Naive thymus-derived CD8-positive, alpha-beta T cell (primary cell): ENCODE data around the gene CPSF4L. TPM values are rescaled to one million over a fixed set of nuclear protein-coding genes. Genes with fewer than 3 reads are reported as not detected.
A peak's percentile ranks its signal among the peaks of the same experiment; 100 is the strongest.

Experiments used
- ATAC-seq, 2 donors: fragments of 150-1000 bp; cut with Tn5 transposase in 1 of 2; sonication (Bioruptor Pico), chemical (Tn5 transposase) in 1 of 2; 1 replicate in 1 of 2; 2 replicates in 1 of 2; pipeline ENCODE4 v1.10.0; 2021; ENCODE audit warnings: mild to moderate bottlenecking in 2 of 2, moderate library complexity in 2 of 2
- POLR2A ChIA-PET: fragments of 350-600 bp; sonication (Branson Sonifier 250); formaldehyde crosslinking; loops from one replicate; lab custom pipeline; 2021; ENCODE audit warnings: antibody characterized with exemption; lab: Charles Lee
- DNase-seq, 10 donors: peaks; one replicate each; pipeline versions ENCODE4 v3.0.0 to v3.0.0-alpha.2; 2020 to 2022
- H3K27ac Mint-ChIP-seq, 10 donors: one replicate each; pipeline ENCODE4 v1.8.0; 2020 to 2022; ENCODE audit warnings: mild to moderate bottlenecking in 10 of 10, mixed read lengths in 10 of 10, moderate library complexity in 4 of 10, inconsistent platforms in 1 of 10
- H3K27me3 Mint-ChIP-seq, 5 donors: one replicate each; pipeline ENCODE4 v1.8.0; 2021 to 2022; ENCODE audit warnings: mixed read lengths in 5 of 5
- H3K36me3 Mint-ChIP-seq, 3 donors: one replicate each; pipeline ENCODE4 v1.8.0; 2020 to 2022; ENCODE audit warnings: mixed read lengths in 3 of 3, mild to moderate bottlenecking in 2 of 3, inconsistent platforms in 1 of 3
- H3K4me1 Mint-ChIP-seq, 4 donors: one replicate each; pipeline ENCODE4 v1.8.0; 2021 to 2022; ENCODE audit warnings: mixed read lengths in 4 of 4
- H3K4me3 Mint-ChIP-seq, 10 donors: one replicate each; pipeline ENCODE4 v1.8.0; 2020 to 2022; ENCODE audit warnings: mild to moderate bottlenecking in 10 of 10, mixed read lengths in 10 of 10, moderate library complexity in 6 of 10, inconsistent platforms in 1 of 10
- H3K9me3 Mint-ChIP-seq, 9 donors: one replicate each; pipeline ENCODE4 v1.8.0; 2020 to 2022; ENCODE audit warnings: mixed read lengths in 9 of 9, mild to moderate bottlenecking in 3 of 9, inconsistent platforms in 1 of 9, moderate library complexity in 1 of 9
- polyA plus RNA-seq, 3 donors: library from polyadenylated mRNA; unstranded; fragments of 300-500 nt; fragmentation: Illumina TruSeq; gene quantifications; one replicate each; pipeline ENCODE4 v1.2.3, GENCODE V29; 2021
- total RNA-seq, 8 experiments: library from RNA in 2 of 8; stranded (reverse) in 2 of 8; gene quantifications; one replicate each; pipeline ENCODE4 v1.2.3 and lab custom pipeline; 2021 to 2026

Gene CPSF4L
- total and polyA plus RNA-seq, 5 experiments from 2014 or later = not detected

DNA sequence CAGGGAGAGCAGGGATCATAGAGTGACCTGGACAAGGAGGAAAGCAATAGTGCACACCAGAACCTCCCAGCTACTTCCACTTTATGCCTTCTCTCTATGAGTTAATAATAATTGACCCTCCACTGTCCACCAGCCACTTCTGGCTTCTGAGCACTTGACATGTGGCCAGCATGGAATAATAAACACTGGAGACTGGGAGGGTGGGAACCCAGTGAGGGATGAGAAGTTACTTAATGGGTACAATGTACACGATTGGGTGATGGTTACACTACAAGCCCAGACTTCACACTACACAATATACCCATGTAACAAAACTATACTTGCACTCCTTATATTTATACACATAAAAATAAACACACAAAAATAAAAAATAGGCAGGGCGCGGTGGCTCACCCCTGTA is 38.7 kb upstream of the CPSF4L start:
- ATAC-seq = no peak
- Mint-ChIP-seq H3K36me3 (peaks cover 0 to 5% (median 0%) of the 10 kb centered on the region in 3 donors), H3K4me3 (no peak overlapping the region), H3K27me3 (peaks cover 5 to 18% (median 10%) of the 10 kb centered on the region in 5 donors), H3K27ac (no peak overlapping the region), H3K9me3 (no peaks in the 10 kb centered on the region), H3K4me1 (no peaks in the 10 kb centered on the region)
- no peak for DNase-seq
- POLR2A ChIA-PET = no interaction called here

GRCh38 chr17:73297934-73298861 is 36.5 kb upstream of the CPSF4L start:
- Mint-ChIP-seq H3K27me3 (peaks cover 0 to 3% (median 0%) of the 10 kb centered on the region in 5 donors), H3K4me3 (no peak overlapping the region), H3K27ac (peak overlapping the region in 1 of 10 donors; percentile 32), H3K9me3 (no peaks in the 10 kb centered on the region), H3K4me1 (no peaks in the 10 kb centered on the region), H3K36me3 (no peaks in the 10 kb centered on the region)
- POLR2A ChIA-PET = interaction anchor here (0.6 kb wide), 1 partner anchor 55 kb away, joined by 4 read pairs; no protein-coding TSS in a partner anchor
- ATAC-seq (no peak), DNase-seq (no peak)

DNA sequence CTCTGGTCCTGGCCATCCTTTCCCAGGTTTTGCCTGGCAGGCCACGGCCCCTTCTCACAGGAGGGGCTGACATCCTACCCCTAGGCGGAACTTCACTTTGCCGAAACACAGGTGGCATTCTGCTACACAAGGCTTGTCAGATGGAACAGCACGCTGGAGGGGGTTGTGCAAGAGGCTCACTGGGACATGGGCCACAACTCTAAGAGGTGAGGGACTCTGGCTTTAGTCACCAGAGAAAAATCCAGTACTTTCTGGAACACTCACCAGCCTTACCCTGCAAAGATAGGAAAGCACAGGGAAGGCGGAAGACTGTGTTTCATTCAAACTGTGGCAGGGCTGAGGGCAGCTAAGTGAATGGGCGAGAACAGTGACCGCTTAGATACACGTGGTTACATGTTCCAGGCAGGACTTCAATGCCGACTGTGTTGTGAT is 31.8 kb upstream of the CPSF4L start:
- H3K4me3 Mint-ChIP-seq = no peak overlapping the region
- ATAC-seq (no peak), DNase-seq (no peak)
- H3K4me1 Mint-ChIP-seq = peaks cover 9 to 20% (median 12%) of the 10 kb centered on the region in 4 donors
- peaks cover 0 to 16% (median 4%) of the 10 kb centered on the region in 5 donors for H3K27me3 Mint-ChIP-seq
- no peak overlapping the region for H3K27ac Mint-ChIP-seq
- no peaks in the 10 kb centered on the region for H3K9me3 Mint-ChIP-seq
- no peaks in the 10 kb centered on the region for H3K36me3 Mint-ChIP-seq
- POLR2A ChIA-PET = no interaction called here

- ATAC-seq = no peak
These were observed 31.4 kb upstream of the CPSF4L start for GRCh38 chr17:73293031-73293430.

GRCh38 chr17:73292031-73292531 is 30.4 kb upstream of the CPSF4L start:
- POLR2A ChIA-PET = no interaction called here
- ATAC-seq = no peak
- H3K9me3 Mint-ChIP-seq = no peaks in the 10 kb centered on the region
- H3K4me3 Mint-ChIP-seq = no peak overlapping the region
- H3K4me1 Mint-ChIP-seq = peaks cover 9 to 20% (median 12%) of the 10 kb centered on the region in 4 donors
- H3K27me3 Mint-ChIP-seq = peaks cover 0 to 16% (median 5%) of the 10 kb centered on the region in 5 donors
- no peak for DNase-seq
- no peaks in the 10 kb centered on the region for H3K36me3 Mint-ChIP-seq
- H3K27ac Mint-ChIP-seq = no peak overlapping the region

More at GRCh38 chr17:73293031-73293430, 31.4 kb upstream of the CPSF4L start:
- Mint-ChIP-seq H3K36me3 (no peaks in the 10 kb centered on the region), H3K4me1 (peaks cover 9 to 20% (median 12%) of the 10 kb centered on the region in 4 donors), H3K9me3 (no peaks in the 10 kb centered on the region), H3K27ac (peak overlapping the region in 1 of 10 donors; percentile 37), H3K4me3 (no peak overlapping the region), H3K27me3 (peaks cover 0 to 16% (median 4%) of the 10 kb centered on the region in 5 donors)
- no peak for DNase-seq
- POLR2A ChIA-PET = no interaction called here

GRCh38 chr17:73291260-73291801 is 29.7 kb upstream of the CPSF4L start:
- POLR2A ChIA-PET = no interaction called here
- DNase-seq (no peak), ATAC-seq (no peak)
- Mint-ChIP-seq H3K4me3 (no peak overlapping the region), H3K27ac (no peak overlapping the region), H3K9me3 (no peaks in the 10 kb centered on the region), H3K4me1 (peaks cover 9 to 20% (median 12%) of the 10 kb centered on the region in 4 donors), H3K27me3 (peaks cover 0 to 24% (median 5%) of the 10 kb centered on the region in 5 donors), H3K36me3 (no peaks in the 10 kb centered on the region)

- H3K4me3 Mint-ChIP-seq = peak overlapping the region in 1 of 10 donors; percentile 16
- POLR2A ChIA-PET = no interaction called here
- DNase-seq (no peak), ATAC-seq (no peak)
- peak overlapping the region in 1 of 10 donors; percentile 16 for H3K27ac Mint-ChIP-seq
- H3K36me3 Mint-ChIP-seq = no peaks in the 10 kb centered on the region
- H3K9me3 Mint-ChIP-seq = no peaks in the 10 kb centered on the region
- peaks cover 0 to 24% (median 5%) of the 10 kb centered on the region in 5 donors for H3K27me3 Mint-ChIP-seq
- H3K4me1 Mint-ChIP-seq = peaks cover 9 to 20% (median 12%) of the 10 kb centered on the region in 4 donors
These were observed 28.9 kb upstream of the CPSF4L start for GRCh38 chr17:73290399-73291259.

DNA sequence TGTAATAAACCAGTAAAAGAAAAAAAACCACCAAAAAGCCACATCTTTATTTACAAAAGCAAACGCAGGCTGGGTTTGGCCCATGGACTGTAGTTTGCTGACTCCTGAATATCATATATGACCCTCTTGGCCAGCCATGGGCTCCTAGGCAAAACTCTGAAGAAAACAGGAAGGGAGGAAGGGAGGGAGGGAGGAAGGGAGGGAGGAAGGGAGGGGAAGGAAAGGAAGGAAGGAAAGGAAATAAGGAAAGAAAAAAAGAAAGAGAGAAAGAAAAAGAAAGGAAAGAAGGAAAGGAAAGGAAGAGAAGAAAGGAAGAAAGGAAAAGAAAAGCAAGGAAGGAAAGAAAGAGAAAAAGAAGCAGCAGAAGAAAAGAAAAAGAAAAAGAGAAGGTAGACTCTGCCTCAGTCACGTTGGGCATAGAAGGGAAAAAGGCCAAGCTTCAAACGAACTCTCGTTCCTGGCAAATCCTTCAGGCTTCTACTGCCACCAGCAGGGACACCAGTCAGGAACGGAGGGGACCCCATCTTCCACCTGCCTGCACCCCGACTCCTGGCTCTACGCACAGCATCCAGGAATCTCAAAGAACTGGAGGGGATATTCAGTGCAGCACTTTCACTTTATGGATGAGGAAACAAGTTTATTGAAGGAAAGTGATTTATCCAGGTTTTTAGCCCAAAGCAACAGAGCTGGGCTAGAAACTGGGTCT is 28.0 kb upstream of the CPSF4L start:
- H3K27ac Mint-ChIP-seq = peak overlapping the region in 1 of 10 donors; percentile 16
- no peak for ATAC-seq

DNA sequence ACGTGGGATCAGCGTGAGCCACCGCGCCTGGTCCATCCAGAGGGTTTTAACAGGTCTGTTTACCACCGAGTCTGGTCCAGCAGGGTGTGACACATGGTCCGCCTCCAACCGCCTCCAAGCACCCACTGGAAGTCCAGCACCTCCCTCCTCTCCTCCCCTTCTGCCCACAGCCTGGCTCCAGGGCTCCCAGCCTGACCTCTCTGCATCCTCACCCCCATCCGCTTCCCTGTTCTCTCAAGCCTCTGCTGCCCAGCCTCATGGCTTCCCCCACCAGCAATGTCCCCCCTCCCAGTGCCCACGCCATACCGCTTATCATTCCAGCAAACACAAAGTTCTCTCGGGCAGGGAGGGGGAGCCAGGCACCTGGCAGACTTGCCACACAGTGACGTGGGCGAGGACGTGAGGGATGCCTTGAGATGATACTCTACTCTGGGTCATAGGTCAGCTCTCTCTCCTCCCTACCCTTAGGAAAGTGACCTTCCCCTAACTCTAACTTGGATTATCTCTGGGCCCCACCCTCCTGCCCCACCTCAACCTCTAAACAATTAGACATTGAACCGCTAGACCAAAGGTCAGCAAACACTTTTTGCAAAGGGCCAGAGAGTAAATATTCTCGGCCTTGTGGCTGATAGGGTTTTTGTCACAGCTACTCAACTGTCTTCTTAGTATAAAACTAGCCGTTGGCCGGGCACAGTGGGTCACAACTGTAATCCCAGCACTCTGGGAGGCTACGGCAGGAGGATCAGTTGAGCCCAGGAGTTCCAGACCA is 27.0 kb upstream of the CPSF4L start:
- Mint-ChIP-seq H3K9me3 (no peaks in the 10 kb centered on the region), H3K27me3 (peaks cover 0 to 24% (median 5%) of the 10 kb centered on the region in 5 donors), H3K4me3 (no peak overlapping the region), H3K36me3 (no peaks in the 10 kb centered on the region), H3K27ac (peak overlapping the region in 1 of 10 donors; percentile 78), H3K4me1 (peaks cover 9 to 20% (median 12%) of the 10 kb centered on the region in 4 donors)
- DNase-seq (no peak), ATAC-seq (no peak)
- POLR2A ChIA-PET = no interaction called here

More for the DNA sequence above, 28.0 kb upstream of the CPSF4L start:
- Mint-ChIP-seq H3K9me3 (no peaks in the 10 kb centered on the region), H3K36me3 (no peaks in the 10 kb centered on the region), H3K4me3 (no peak overlapping the region), H3K4me1 (peaks cover 9 to 20% (median 12%) of the 10 kb centered on the region in 4 donors), H3K27me3 (peaks cover 0 to 24% (median 5%) of the 10 kb centered on the region in 5 donors)
- no peak for DNase-seq
- POLR2A ChIA-PET = interaction anchor here (0.6 kb wide), 1 partner anchor 21 kb away, joined by 3 read pairs; no protein-coding TSS in a partner anchor

- Mint-ChIP-seq H3K4me1 (peaks cover 9 to 20% (median 12%) of the 10 kb centered on the region in 4 donors), H3K4me3 (no peak overlapping the region), H3K9me3 (no peaks in the 10 kb centered on the region), H3K27me3 (peaks cover 0 to 24% (median 5%) of the 10 kb centered on the region in 5 donors), H3K27ac (peak overlapping the region in 1 of 10 donors; percentile 35), H3K36me3 (no peaks in the 10 kb centered on the region)
- POLR2A ChIA-PET = interaction anchor here (1.0 kb wide), 1 partner anchor 55 kb away, joined by 3 read pairs; a partner anchor contains a TSS
- ATAC-seq = no peak
- no peak for DNase-seq
These were observed 25.2 kb upstream of the CPSF4L start for GRCh38 chr17:73286863-73287296.
